ENCODE results near the gene TRIM3.

The TRIM3 gene

DNA sequence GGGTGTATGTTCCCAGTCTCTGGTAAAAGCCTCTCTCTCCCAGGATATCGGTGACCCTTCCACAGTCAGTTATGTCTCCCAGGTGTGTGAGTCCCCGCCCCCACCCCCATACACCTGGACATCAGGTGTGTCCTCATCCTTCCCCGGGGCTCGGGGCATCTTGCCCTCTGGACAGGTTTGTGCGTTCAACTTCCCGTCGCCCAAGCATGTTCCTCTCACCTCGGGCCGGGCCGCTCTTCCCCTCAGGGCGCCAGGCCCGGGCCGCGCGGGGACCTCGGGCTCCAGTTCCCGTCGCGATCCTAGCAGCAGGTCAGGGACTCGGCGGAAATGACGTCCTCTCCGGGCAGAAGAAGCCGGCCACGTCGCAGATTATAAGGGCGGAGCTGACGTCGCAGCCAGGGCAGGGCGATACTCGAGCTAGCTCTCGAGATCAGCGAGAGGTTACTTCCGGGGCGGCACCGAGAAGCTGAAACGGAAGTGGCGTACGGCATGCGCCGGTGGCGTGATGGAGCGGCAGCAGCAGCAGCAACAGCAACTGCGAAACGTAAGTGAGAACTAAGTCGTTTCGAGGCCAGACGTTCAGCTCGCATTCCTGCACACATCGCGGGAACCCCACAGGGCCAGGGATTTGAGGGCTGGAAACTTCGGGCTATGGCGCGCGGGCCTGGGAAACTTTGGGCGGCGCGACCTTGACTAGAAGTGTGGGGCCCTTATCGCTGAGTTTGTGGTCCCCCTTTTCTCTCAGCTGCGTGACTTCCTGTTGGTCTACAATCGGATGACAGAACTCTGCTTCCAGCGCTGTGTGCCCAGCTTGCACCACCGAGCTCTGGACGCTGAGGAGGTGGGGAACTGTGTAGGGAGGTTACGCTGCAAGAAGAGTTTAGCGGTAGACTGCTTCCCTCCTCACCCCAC, 7.5 kb upstream of the TRIM3 start, which contains the start of the genes ARFIP2 and TIMM10B:
ARFIP2 (minus strand) TSS at position 320 of the 912 bp plus-strand sequence. CDS start 910 bp downstream, outside the sequence.
TIMM10B (plus strand) TSS at position 490 of the 912 bp plus-strand sequence; CDS start at position 506, 16 bp downstream.
- peak within 1 kb of the TSS; percentile 94 for H3K4me3 ChIP-seq (ENCODE audit: low read depth, low read length)
- DNase-seq (ENCODE audit: low read depth) = peak; percentile 93
- TF ChIP-seq, protein P1, sequence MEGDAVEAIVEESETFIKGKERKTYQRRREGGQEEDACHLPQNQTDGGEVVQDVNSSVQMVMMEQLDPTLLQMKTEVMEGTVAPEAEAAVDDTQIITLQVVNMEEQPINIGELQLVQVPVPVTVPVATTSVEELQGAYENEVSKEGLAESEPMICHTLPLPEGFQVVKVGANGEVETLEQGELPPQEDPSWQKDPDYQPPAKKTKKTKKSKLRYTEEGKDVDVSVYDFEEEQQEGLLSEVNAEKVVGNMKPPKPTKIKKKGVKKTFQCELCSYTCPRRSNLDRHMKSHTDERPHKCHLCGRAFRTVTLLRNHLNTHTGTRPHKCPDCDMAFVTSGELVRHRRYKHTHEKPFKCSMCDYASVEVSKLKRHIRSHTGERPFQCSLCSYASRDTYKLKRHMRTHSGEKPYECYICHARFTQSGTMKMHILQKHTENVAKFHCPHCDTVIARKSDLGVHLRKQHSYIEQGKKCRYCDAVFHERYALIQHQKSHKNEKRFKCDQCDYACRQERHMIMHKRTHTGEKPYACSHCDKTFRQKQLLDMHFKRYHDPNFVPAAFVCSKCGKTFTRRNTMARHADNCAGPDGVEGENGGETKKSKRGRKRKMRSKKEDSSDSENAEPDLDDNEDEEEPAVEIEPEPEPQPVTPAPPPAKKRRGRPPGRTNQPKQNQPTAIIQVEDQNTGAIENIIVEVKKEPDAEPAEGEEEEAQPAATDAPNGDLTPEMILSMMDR (IDR thresholded peaks at IDR 0.05; ENCODE audit: control insufficient read depth, extremely low read depth, insufficient read depth) = no peak

DNA sequence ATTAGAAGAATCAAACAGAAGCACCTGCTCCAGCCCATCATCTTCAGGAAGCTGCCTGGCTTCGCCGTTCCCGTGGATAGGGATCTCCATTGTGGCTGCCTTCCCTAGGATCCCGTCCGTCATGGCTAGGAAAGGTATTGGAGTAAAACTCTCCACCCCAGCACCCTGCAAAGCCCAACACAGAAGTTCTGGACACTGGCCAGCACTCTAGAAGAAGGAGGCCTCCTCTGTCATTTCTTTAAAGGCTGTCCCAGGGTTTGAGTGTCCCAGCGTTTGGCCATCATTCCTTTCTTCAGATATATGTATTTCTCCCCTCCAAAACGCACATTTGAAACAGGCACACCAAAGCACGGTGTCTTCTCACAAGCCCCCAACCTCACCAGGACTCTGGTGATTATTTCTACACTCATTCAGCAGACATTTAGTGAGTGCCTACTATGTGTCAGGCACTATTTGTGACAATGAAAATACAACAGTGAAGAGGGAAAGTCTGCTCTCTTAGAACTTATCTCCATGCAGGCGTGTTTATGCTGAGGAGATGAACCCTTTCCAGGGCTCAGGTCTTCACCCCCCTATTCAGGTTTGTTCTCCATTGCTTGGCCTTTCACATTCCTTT, 6.7 kb upstream of the TRIM3 start:
- TF ChIP-seq, protein P1 (IDR thresholded peaks at IDR 0.05; ENCODE audit: control insufficient read depth, extremely low read depth, insufficient read depth) = no peak
- no peak for DNase-seq (ENCODE audit: low read depth)
- peak overlapping the region; percentile 94 for H3K4me3 ChIP-seq (ENCODE audit: low read depth, low read length)

DNA sequence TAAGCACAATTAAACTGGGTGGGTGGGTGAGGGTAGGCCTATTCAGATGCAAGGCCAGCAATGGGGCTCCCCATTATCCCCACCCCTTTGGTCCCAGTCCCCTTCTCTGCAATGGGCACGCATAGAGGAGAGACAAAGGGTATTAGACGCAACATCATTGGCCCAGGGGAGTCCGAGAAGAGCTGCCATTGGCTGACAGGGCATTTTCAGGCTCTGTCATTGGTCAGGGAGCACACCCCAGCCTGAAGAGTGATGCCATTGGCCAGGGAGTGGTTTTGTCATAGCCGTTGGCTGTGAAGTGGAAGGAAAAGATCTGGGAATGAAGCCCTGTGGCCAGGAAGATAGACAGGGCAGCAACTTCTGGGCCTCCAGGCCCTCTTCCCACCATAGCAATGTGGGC, 2.8 kb upstream of the TRIM3 start:
- H3K4me3 ChIP-seq (ENCODE audit: low read depth, low read length) = no peak overlapping the region
- DNase-seq (ENCODE audit: low read depth) = no peak
- TF ChIP-seq, protein P1 (IDR thresholded peaks at IDR 0.05; ENCODE audit: control insufficient read depth, extremely low read depth, insufficient read depth) = no peak

DNA sequence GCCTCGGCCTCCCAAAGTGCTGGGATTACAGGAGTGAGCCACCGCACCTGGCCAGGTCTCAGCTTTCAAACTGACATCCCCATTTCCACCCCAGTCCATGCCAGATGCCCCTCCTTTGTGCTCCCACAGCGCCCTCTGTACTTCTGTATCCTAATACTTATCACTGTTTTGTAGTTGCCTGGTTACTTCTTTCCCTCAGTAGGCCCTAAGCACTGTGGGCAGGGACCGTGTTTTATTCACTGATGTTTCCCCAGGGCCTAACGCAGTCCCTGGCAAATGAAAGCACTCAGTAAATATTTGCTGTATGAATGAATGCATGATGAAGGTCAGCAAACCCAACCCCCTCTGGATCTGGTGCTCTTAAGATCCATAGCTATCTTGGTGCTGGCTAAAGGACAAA, 2.2 kb upstream of the TRIM3 start:
- peak; percentile 72 for DNase-seq (ENCODE audit: low read depth)
- TF ChIP-seq, protein P1 (IDR thresholded peaks at IDR 0.05; ENCODE audit: control insufficient read depth, extremely low read depth, insufficient read depth) = no peak
- H3K4me3 ChIP-seq (ENCODE audit: low read depth, low read length) = no peak overlapping the region

DNA sequence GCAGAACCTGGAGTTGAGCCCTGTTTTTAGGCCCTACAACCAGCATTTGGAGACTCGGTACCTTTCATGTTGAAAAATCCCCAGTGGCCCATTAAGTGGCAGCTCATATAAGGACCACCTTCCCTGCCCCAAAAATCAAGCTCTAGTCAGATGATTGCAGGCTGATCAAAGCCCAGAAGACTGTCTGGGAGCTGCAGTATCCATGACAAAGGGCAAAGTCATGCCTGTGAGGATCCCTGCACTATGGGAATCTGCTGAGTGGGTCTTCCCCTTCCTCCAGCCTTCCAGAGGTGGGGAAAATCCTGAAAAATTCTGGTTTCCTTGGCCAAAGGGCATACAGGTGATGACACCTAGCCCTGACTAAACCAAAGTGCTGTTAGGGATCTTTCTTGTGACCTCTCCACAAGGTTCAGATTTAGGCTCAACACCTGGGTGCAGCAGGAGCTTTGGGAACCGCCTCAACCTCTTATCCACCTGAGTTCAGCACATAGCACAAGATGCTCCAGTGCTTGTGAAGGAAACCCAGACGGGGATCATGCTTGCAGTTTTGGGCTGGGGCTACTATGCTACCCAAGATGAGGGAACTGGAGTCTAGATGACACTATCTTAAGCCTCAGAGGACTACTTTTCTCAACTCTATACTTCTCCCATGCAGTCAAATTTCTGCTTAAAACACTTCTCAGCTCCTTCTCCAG, 1.2 kb upstream of the TRIM3 start:
- H3K4me3 ChIP-seq (ENCODE audit: low read depth, low read length) = peak overlapping the region; percentile 42
- TF ChIP-seq, protein P1 (IDR thresholded peaks at IDR 0.05; ENCODE audit: control insufficient read depth, extremely low read depth, insufficient read depth) = no peak
- no peak for DNase-seq (ENCODE audit: low read depth)

DNA sequence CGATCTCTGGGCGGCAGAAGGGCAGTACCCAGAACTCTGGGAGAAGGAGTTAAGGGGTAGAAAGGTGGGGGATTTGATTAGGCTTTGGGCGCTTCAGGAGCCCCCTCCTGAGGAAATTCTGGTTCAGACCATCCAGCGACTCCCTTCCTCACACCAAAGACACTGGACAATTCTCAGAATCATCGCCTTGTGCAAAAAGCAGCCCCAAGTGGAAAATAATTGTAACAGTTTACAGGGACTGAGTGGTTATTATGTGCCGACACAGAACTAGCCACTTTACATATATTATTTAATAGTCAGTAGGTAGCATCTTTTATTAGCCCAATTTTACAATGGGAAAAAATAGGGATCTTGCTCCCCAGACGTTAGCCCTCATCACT, 662 bp upstream of the TRIM3 start:
- TF ChIP-seq, protein P1 (IDR thresholded peaks at IDR 0.05; ENCODE audit: control insufficient read depth, extremely low read depth, insufficient read depth) = no peak
- H3K4me3 ChIP-seq (ENCODE audit: low read depth, low read length) = peak overlapping the region; percentile 42
- DNase-seq (ENCODE audit: low read depth) = no peak
